GM18909 (cell line): ENCODE data around the gene FYCO1.
"Not testable (repeated sequence)": the region's sequence is repeated elsewhere in the genome, so short reads cannot be mapped to it uniquely, and the experiment has no call there.

Source experiments
- ATAC-seq: cut with Tn5 transposase; IDR thresholded peaks from one replicate; pipeline ENCODE4 v1.9.1; 2021; ENCODE audit warnings: mild to moderate bottlenecking; ENCODE audit not compliant: unreplicated experiment, poor library complexity

Gene FYCO1

GRCh38 chr3:46012246-46012645 is 16.6 kb upstream of the FYCO1 start:
- ATAC-seq: no peak

GRCh38 chr3:46010519-46011113 is 15.0 kb upstream of the FYCO1 start:
- ATAC-seq: no peak

GRCh38 chr3:46008058-46008457 is 12.4 kb upstream of the FYCO1 start:
- no peak for ATAC-seq

GRCh38 chr3:46007280-46007679 is 11.7 kb upstream of the FYCO1 start:
- ATAC-seq: no peak

- ATAC-seq: no peak
Measured at GRCh38 chr3:46006238-46007032, 10.8 kb upstream of the FYCO1 start.

GRCh38 chr3:46003706-46004105 is 8.1 kb upstream of the FYCO1 start:
- not testable (repeated sequence) for ATAC-seq

- ATAC-seq: no peak
Measured at GRCh38 chr3:46001178-46001577, 5.6 kb upstream of the FYCO1 start.

- ATAC-seq: no peak
Measured at GRCh38 chr3:45997942-45998341, 2.3 kb upstream of the FYCO1 start.

- not testable (repeated sequence) for ATAC-seq
Measured at GRCh38 chr3:45997499-45997898, 1.9 kb upstream of the FYCO1 start.

- peak; percentile 14 for ATAC-seq
Measured at GRCh38 chr3:45994419-45995235, 997 bp downstream of the FYCO1 start.

- no peak for ATAC-seq
Measured at GRCh38 chr3:45993421-45994027, 2.1 kb downstream of the FYCO1 start.

GRCh38 chr3:45992821-45993221 is 2.8 kb downstream of the FYCO1 start:
- ATAC-seq: no peak

GRCh38 chr3:45992133-45992729 is 3.4 kb downstream of the FYCO1 start:
- ATAC-seq: no peak

- ATAC-seq: no peak
Measured at GRCh38 chr3:45991341-45991740, 4.3 kb downstream of the FYCO1 start.

GRCh38 chr3:45990181-45990580 is 5.4 kb downstream of the FYCO1 start:
- no peak for ATAC-seq

- ATAC-seq: no peak
Measured at GRCh38 chr3:45988804-45989203, 6.8 kb downstream of the FYCO1 start.

- ATAC-seq: no peak
Measured at GRCh38 chr3:45988362-45988761, 7.3 kb downstream of the FYCO1 start.

GRCh38 chr3:45987368-45988291 is 8.0 kb downstream of the FYCO1 start:
- no peak for ATAC-seq

- no peak for ATAC-seq
Measured at GRCh38 chr3:45986303-45986982, 9.2 kb downstream of the FYCO1 start.
